HEK293 (cell line): Measurements from ENCODE around the gene AGTR1.

Experiments
- CTCF ChIP-seq: fragments of 450-650 bp; formaldehyde crosslinking; IDR thresholded peaks from 2 replicates; pipeline ENCODE4 v1.5.1; 2016; ENCODE audit warnings: missing biosample characterization, missing genetic modification characterization
- ZFP3 ChIP-seq: fragments of 450-650 bp; formaldehyde crosslinking; IDR thresholded peaks from 2 replicates; pipeline ENCODE4 v1.5.1; 2016; ENCODE audit warnings: low read depth, missing biosample characterization, missing genetic modification characterization
- ZNF266 ChIP-seq: fragments of 450-650 bp; formaldehyde crosslinking; IDR thresholded peaks from 2 replicates; pipeline ENCODE4 v1.5.1; 2016; ENCODE audit warnings: missing biosample characterization, missing genetic modification characterization, low read depth
- ZNF426 ChIP-seq: fragments of 450-650 bp; formaldehyde crosslinking; IDR thresholded peaks from 2 replicates; pipeline ENCODE4 v1.5.1; 2017; ENCODE audit warnings: missing biosample characterization, missing genetic modification characterization, mild to moderate bottlenecking, inconsistent platforms, moderate library complexity
- ZNF561 ChIP-seq: fragments of 450-650 bp; IDR thresholded peaks from 2 replicates; pipeline ENCODE4 v1.5.1; 2018; ENCODE audit warnings: missing biosample characterization, missing genetic modification characterization, borderline replicate concordance

GRCh38 chr3:148657470-148657869 lies 40.2 kb upstream of the AGTR1 start:
- TF ChIP-seq ZNF426 (tag by site-specific recombination) (no peak), CTCF (tag by site-specific recombination) (no peak), ZNF561 (tag by site-specific recombination) (no peak), ZFP3 (tag by site-specific recombination) (no peak), ZNF266 (no peak)
